HG03159 (cell line): ENCODE measurements around the gene NPB.

Source experiments
- ATAC-seq: cut with Tn5 transposase; IDR thresholded peaks from one replicate; pipeline ENCODE4 v1.9.1; 2021; ENCODE audit warnings: mild to moderate bottlenecking, moderate library complexity; ENCODE audit not compliant: unreplicated experiment

NPB gene

DNA sequence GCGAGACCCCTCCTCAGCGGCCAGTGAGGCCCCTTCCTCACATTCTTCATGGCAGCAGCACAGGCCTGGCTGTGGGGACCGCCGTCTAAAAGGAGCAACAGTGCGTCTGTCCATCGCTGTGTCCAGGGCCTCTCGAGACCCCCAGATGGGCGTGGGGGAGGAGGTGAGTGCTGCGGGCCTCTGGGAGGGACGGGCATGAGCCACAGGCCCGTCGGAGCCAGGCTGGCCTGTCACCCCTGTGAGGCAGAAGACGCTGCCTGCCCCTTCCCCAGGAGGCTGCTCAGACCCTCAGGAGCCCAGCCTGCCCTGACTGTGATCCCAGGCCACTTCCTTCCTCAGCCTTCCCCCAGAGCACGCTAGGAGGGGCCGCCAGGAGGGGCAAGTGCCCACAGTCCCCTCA is 37.2 kb downstream of the NPB start:
- ATAC-seq, result no peak

DNA sequence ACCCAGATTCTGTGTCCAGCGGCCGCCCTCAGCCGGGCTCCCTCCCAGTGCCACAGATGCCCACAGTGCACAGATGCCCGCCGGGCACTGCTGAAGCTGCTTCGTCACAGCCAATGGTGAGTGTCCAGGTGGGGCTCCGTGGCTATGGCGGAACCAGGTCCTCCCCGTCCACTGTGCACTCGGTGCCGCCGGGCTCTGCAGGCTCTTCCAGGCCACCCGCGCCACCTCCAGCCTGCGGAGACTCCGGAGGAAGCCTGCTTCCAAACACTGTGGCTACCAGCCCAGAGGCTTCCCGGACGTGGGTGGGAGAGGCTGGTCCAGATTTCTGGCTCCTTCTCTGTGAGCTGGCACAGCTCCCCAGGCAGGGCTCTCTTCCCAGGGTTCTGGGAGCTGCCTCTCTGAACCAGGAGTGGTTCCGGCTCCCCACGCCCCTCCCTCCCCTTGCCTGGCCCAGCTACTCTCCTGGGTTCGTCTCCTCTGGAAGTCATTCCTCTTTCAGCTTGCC is 37.9 kb downstream of the NPB start:
- ATAC-seq, result no peak

DNA sequence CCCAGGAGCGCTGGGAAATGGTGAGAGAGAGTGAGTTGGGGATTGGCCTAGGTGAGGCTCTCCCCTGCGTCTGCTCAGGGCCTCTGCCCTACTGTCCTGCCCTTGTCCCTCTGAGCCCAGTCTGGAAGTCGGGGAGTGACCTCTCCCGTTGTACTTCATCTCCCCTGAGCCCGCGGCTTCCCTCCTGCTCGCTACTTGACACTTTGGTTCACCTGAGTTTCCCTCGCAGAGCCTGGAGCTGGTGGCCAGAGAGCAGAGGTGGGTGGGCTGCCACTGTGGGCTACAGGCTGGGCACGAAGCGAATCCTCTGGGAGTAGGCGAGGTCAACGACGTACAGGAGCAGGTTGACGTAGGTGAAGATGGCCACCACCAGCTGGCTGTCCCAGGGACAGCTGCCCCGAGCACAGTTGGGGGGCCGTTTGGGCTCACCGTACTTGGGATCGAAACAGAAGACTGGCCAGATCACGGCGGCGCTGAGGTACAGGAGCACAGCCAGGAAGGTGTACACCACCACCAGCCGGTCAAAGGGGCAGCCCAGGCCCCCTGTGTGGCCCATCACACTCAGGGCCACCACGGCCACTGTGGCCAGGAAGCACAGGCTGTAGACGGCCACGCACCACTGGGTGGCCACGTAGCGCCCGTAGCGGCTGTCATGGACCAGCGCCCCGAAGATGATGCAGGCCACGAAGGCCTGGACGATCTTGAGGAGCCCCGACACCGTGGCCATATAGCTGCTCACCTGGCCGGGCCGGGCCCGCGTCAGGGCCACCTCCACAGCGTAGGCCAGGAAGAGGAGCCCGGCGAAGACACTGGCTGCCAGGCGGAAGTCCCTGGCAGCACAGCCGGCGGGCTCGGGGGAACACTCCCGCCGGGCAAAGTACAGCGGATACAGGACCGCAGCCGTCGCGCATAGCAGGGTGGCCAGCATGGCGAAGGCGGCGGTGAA is 38.8 kb downstream of the NPB start:
- no peak for ATAC-seq

DNA sequence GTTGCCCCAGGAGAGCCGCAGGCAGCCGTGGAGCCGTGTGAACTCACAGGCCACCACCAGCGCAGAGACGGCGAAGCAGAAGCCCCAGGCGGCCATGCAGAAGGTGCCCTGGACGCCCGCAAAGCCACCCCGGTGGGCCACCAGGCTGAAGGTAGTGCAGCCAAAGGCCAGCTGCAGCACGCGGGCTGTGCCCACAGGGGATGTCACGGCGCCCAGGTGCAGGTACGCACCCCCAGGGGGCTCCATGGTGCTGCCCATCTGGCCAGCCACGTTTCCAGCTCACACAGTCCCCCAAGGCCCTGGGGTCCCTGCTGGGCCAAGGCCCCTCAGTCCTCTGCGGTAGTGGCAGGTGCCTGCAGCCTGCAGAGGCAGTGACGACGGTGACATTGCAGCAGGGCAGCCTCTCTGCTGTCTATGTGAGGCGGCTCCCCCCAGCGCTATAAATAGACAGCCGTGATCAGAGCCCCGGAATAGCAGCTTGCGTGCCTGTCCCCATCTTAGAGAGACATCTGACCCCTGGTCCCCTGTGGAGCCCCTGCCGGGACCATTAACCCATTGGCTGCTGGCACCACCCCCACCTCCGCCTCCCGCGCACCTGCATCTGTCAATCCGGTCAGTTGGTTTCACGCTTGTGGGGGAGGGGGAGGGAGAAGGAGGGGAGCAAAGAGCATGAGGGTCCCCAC is 39.6 kb downstream of the NPB start:
- ATAC-seq, result no peak

DNA sequence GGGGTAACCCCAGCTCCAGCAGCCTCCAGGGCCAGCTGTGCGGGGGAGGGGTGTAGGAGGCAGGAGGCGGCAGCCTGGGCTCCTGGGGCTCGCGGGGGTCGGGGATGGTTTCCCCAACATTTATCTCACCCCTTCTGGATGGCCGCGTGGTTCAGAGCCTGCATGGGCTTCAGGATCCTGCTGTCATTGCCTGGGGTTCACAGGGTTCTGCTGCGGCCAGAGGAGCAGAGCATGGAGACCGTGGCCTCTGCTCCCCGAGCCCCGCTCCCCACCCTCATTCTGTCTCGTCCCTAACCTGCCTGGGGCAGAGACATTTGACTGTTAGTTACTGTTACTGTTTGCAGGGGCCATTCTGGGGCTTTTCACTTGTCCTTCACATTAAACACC is 40.1 kb downstream of the NPB start:
- no peak for ATAC-seq

DNA sequence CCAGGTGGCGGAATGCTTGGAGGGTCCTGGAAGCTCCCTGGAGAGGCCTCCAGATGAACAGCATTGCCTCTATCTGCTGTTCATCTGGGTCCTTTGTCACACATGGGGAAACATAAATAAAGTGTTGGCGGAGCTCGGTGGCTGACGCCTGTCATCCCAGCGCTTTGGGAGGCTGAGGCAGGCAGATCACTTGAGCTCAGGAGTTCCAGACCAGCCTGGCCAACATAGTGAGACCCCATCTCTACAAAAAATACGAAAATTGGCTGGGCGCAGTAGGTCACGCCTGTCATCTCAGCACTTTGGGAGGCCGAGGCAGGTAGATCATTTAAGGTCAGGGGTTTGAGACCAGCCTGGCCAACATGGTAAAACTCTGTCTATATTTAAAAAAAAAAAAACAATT is 42.8 kb downstream of the NPB start:
- ATAC-seq, result no peak

DNA sequence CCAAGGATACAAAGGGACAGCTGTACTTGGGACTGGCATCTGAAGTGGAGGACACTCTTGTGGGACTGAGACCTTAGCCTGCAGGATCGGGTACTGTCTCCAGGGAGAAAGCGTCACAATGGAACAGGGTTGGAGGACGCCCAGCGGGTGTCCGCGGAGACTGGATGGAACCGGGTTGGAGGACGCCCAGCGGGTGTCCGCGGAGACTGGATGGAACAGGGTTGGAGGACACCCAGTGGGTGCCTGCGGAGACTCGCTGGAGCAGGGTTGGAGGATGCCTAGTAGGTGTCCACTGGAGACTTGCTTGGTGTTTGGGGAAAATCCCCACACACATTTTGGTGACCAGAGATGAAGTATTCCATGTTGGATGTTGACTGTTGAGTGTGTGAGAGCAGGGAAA is 45.2 kb downstream of the NPB start, which contains the start of gene MYADML2:
TSS of gene MYADML2 (minus strand) at position 45 of the 400 bp plus-strand sequence. CDS start 5,492 bp downstream, outside the sequence.
- no peak for ATAC-seq

DNA sequence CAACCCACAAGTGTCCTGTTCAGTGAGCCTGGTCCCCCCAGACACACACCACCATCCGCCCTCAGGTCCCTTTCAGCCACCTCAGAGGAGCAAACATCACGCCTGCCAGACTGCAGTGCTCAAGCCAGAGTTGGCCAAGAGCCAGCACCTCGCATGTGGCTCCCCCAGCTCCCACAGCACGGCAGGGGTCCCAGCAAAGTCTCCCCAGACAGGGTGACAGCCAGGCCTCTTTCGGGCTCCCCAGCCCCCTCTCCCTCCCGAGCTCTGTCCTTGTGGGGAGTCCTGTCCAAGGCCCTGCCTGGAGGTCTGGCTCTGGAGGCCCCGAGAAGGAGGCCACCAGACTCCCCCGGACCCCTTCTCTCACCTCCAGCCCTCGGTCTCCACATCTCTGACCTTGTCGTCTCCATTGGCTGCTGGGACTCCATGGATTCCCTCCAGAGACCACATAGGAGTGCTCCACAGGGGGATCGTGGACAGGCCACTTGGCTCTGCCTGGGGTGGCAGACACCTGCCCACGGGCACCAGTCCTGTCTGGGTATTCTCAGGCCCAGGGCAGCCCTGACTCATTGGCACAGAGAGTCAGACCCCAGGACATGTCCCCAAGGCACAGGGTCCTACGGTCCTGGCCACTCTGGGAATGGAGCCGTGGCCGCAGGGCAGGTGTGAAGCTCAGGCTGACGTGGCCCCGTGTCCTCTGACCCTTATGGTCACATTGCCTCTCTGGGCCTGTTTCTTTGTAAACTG is 46.8 kb downstream of the NPB start:
- no peak for ATAC-seq

DNA sequence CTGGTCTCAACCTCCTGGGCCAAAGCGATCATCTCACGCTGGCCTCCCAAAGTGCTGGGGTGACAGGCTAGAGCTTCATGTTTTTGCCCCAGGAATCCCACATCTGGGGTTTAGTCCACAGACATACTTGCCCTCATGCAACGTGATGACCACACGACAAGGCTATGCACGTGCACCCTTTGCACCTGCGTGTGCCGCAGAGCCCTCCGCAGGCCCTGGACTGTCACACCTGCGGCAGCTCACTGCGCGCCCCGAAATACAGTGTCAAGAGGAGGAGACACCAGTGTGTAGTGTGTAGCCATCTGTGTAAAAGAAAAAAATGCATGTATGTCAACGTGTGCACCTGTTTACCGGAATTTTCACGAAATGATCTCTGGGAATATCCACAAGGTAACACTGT is 48.5 kb downstream of the NPB start:
- ATAC-seq, result no peak

DNA sequence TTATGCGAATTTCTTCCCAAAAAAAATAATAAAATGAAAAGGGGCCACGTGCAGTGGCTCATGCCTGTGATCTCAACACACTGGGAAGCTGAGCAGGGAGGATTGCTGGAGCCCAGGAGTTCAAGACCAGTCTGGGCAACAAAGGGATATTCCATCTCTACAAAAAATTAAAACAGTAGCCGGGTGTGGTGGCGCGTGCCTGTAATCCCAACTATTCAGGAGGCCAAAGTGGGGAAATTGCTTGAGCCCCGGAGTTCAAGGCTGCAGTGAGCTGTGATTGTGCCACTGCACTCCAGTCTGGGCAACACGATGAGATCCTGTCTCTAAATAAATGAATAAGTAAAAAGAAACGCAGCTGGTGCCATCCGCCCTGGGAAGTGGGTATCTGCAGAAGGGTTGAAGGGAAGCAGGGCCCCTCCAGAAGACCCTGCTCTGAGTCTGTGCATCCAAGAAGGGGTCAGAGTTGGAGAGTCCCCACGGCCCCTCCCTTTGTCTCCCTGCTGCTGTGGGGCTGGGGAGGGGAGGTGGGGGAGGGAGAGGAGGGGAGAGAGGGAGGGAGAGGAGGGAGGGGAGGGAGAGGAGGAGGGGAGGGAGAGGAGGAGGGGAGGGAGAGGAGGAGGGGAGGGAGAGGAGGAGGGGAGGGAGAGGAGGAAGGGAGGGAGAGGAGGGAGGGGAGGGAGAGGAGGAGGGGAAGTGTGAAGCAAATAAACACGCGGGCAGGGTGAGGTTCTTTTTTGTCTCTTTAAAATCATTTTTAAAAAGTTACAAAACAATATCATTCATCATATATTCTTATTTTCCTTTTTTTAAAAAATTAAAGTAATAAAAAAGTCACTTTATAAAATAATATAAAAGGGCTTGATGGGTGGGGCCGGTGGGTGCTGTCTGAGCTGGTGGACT is 50.0 kb downstream of the NPB start:
- ATAC-seq, result no peak
